Measurements from ENCODE around the gene EXOC4. TPM values are rescaled to one million over a fixed set of nuclear protein-coding genes. Genes with fewer than 3 reads are reported as not detected.

EXOC4 gene
- total and polyA plus RNA-seq, 2 donors (not counting 3 experiments of a cell fraction or from before 2014, with no cell fraction given) = 20.3 to 73.1 TPM

DNA sequence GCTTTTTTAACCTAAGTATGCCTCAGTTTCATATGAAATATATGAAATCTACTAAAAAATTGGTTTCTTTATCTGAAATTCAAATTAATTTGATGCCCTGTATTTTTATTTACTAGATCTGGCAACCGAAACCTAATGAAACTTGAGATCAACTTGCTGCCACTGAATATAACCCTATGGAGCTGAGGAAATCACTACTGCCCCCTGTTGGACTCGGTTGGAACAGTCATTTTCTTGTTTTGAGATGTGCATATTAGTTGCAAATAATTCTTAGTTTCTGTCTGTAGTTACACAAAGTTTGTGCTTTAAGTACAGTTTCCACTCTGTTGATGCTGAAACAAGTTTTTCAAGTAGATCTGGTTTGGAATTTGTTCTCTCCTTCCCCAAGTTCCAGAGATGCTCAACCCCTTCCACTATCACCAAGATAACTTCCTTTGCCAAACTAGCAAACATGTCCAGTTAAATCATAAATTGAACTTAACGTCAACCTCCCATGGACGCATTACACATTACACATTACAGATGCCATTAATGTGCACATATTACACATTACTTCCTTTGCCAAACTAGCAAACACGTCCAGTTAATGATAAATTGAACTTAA lies 22.2 kb upstream of the EXOC4 start:
- FAIRE-seq (peak; percentile 86), DNase-seq (ENCODE audit: low read depth, low spot score) (peak; percentile 73)
- Histone ChIP-seq H3K9ac (replicated peaks; ENCODE audit: extremely low read depth, insufficient read depth, low read length) (no peak overlapping the region), H3K4me2 (ENCODE audit: insufficient read depth, low read length) (no peak overlapping the region), H3K9me1 (replicated peaks; ENCODE audit: control insufficient read depth, extremely low read depth, insufficient read depth, low read length) (no peaks in the 10 kb centered on the region), H3K27ac (ENCODE audit: insufficient read depth, low read depth, low read length) (no peak overlapping the region), H3K4me3 (replicated peaks in 1 of 3; ENCODE audit: insufficient read depth in 1 of 3, low read depth in 1 of 3, low read length in 3 of 3) (no peak overlapping the region), H3K27me3 (ENCODE audit: control insufficient read depth in 2 of 2, insufficient read depth in 2 of 2, low read length in 2 of 2) (peaks cover 21 to 36% of the 10 kb centered on the region in 2 experiments), H3K79me2 (ENCODE audit: control insufficient read depth, insufficient read depth, low read length) (no peaks in the 10 kb centered on the region), H3K36me3 (ENCODE audit: control insufficient read depth in 2 of 2, extremely low read depth in 1 of 2, insufficient read depth in 2 of 2, low read length in 2 of 2) (no peaks in the 10 kb centered on the region), H3K4me1 (ENCODE audit: control insufficient read depth, extremely low read depth, insufficient read depth, low read length) (peaks cover 9% of the 10 kb centered on the region), H4K20me1 (replicated peaks; ENCODE audit: control insufficient read depth, extremely low read depth, insufficient read depth, low read length) (no peaks in the 10 kb centered on the region), H2AFZ (ENCODE audit: low read depth, low read length) (no peak overlapping the region), H3K9me3 (replicated peaks; ENCODE audit: control insufficient read depth, insufficient read depth, low read length) (no peaks in the 10 kb centered on the region)
- intact Hi-C loops (cut with micrococcal nuclease) (loop anchor here (1.0 to 2.0 kb wide), 2 partner anchors 204 to 520 kb away; no protein-coding TSS in a partner anchor), dilution Hi-C loops (cut with MboI; ENCODE audit: extremely low pct_ligation_motif_present, low sequenced_read_pairs) (no loop called here)
- no TSS peak for BruUV-seq (replicated peaks)
- no peak for TF ChIP-seq POLR2A (IDR thresholded peaks at IDR 0.05; ENCODE audit: low read depth, low read length)
- TF ChIP-seq JUN (IDR thresholded peaks at IDR 0.05; ENCODE audit: borderline replicate concordance, insufficient read depth, insufficient read length, low read depth) = no peak
- TF ChIP-seq, protein P1, sequence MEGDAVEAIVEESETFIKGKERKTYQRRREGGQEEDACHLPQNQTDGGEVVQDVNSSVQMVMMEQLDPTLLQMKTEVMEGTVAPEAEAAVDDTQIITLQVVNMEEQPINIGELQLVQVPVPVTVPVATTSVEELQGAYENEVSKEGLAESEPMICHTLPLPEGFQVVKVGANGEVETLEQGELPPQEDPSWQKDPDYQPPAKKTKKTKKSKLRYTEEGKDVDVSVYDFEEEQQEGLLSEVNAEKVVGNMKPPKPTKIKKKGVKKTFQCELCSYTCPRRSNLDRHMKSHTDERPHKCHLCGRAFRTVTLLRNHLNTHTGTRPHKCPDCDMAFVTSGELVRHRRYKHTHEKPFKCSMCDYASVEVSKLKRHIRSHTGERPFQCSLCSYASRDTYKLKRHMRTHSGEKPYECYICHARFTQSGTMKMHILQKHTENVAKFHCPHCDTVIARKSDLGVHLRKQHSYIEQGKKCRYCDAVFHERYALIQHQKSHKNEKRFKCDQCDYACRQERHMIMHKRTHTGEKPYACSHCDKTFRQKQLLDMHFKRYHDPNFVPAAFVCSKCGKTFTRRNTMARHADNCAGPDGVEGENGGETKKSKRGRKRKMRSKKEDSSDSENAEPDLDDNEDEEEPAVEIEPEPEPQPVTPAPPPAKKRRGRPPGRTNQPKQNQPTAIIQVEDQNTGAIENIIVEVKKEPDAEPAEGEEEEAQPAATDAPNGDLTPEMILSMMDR (IDR thresholded peaks at IDR 0.05; ENCODE audit: extremely low read depth in 1 of 2, insufficient read depth in 1 of 2, low read depth in 1 of 2, low read length in 2 of 2) = peak; percentile 60 to 62
- TF ChIP-seq EZH2 (IDR thresholded peaks at IDR 0.05; ENCODE audit: borderline replicate concordance, low read depth, low read length, severe bottlenecking) = no peak
- no peak for TF ChIP-seq MYC (IDR thresholded peaks at IDR 0.05; ENCODE audit: low read depth, low read length)
- TF ChIP-seq, protein P2, sequence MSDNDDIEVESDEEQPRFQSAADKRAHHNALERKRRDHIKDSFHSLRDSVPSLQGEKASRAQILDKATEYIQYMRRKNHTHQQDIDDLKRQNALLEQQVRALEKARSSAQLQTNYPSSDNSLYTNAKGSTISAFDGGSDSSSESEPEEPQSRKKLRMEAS (IDR thresholded peaks at IDR 0.05; ENCODE audit: insufficient read depth, insufficient read length) = no peak
- CTCF ChIA-PET = interaction anchor here (0.5 to 1.5 kb wide), 13 partner anchors 9 to 650 kb away, joined by 3 to 11 read pairs (median 3); partner anchors contain the start of gene EXOC4
- POLR2A ChIA-PET = interaction anchor here (0.5 kb wide), 1 partner anchor 508 kb away, joined by 3 read pairs; no protein-coding TSS in a partner anchor
